HG02588 (cell line): ENCODE results near the gene CAMSAP2.
A peak's percentile ranks its signal among the peaks of the same experiment; 100 is the strongest.
"Not testable (repeated sequence)": the region's sequence is repeated elsewhere in the genome, so short reads cannot be mapped to it uniquely, and the experiment has no call there.

Experiments used
- ATAC-seq: cut with Tn5 transposase; IDR thresholded peaks from one replicate; pipeline ENCODE4 v1.9.1; 2021; ENCODE audit warnings: mild to moderate bottlenecking, moderate library complexity; ENCODE audit not compliant: unreplicated experiment

CAMSAP2 gene

DNA sequence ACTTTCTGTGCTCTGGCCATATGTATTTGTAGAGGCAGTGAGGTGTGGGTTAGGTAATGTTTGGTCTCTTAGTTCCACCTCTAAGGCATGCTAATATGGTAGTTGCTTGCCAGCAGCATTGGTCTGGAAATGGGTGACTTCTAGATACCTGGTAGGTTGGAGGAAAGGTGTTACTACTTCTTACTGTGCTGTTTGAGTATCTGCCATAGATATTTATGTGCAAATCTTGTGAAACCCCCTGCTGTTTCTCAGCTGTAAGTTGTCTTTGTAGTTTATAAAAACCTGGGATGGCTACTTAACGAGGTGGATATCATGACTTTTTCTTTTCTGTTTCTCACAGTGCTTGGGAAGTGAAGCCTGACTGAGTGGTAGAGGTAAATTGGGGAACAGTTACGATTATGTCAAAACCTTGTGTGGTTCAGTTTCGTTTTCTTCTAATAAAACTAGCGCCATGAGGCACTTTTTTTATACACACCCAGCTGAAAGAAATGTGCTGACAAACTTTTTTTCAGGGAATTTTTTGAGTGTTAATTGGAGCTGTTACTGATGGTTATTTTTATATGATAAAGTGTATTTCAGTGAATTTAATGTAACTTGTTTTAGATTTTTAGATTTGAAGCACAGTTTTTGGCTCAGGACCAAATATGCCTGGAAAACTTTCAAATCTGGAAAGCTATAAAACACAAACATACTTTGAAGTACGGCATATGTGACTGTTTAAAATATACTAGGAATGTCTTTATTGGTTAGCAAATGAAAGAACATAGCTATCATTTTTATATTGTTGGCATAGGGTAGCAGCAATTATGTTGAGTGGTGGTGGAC is 42.1 kb downstream of the CAMSAP2 start:
- ATAC-seq, result no peak

DNA sequence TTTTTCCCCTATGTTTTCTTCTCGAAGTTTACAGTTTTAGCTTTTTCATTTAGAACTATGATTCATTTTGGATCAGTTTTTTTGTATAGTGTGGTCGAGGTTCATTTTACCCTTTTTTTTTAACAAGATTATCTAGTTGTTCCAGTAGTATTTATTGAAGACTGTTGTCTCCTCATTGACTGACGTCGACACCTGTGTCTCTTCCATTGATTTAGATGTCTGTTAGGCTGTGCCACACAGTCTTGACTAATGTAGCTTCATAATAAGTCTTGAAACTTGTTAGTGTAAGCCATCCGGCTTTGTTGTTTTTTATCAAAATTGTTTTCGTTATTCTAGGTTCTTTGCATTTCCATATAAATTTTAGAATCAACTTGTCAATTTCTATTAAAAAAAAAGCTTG is 45.2 kb downstream of the CAMSAP2 start:
- no peak for ATAC-seq

DNA sequence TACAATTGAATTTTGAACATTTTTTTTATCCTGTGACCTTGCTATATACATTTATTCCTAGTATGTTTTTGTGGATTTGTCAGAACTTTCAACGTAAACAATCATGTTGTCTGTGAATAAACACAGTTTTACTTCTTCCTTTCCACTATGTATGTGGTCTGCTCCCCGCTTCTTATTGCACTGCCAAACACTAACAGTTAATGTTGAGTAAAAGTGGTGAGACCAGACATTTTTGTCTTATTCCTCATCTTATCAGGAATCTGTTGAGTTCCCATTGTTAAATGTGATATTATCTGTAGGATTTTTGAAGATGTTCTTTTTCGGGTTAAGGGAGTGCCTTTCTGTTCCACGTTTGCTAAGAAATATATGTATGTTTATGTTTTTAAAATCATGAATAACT is 45.9 kb downstream of the CAMSAP2 start:
- ATAC-seq, result no peak

DNA sequence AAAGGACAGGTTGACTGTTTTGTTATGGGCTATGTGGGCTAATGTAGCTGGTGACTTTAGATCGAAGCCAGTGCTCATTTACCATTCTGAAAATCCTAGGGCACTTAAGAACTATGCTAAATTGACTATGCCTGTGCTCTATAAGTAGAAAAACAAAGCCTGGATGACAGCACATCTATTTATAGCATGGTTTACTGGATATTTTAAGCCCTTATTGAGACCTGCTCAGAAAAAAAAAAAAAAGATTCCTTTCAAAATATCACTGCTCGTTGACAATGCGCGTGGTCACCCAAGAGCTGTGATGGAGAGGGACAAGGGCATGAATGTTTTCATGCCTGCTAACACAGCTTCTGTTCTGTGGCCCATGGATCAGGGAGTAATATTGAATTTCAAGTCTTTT is 48.1 kb downstream of the CAMSAP2 start:
- no peak for ATAC-seq

DNA sequence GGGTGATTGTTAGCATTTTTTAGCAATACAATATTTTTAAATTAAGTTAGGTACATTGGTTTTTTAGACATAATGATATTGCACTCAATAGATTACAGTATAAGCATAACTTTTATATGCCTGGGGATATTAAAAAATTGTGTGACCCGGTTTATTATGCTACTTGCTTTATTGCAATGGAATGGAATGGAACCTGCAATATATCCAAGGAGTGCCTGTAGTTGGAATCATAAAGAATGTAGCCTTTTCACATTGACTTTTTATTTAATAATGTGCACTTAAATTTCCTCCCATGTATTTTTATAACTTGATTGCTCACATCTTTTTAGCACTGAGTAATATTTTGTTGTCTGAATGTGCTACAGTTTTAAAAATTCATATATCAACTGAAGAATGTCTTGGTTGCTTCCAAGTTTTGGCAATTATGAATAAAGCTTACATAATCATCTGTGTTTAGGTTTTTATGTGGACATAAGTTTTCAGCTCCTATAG is 49.2 kb downstream of the CAMSAP2 start:
- ATAC-seq, result no peak

DNA sequence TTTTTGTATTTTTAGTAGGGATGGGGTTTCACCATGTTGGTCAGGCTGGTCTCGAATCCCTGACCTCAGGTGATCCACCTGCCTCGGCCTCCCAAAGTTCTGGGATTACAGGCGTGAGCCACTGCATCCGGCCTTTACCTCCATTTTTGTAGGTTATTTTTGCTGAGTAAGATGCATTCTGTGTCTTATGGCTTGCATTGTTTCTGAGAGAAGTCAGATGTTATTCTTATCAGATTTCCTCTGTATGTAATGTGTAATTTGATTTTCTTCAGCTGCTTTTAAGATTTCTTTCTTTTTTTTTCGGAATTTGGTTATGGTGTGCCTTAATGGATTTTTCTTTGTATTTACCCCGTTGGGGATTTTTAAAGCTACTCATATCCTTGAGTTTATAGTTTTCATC is 52.3 kb downstream of the CAMSAP2 start:
- not testable (repeated sequence) for ATAC-seq

DNA sequence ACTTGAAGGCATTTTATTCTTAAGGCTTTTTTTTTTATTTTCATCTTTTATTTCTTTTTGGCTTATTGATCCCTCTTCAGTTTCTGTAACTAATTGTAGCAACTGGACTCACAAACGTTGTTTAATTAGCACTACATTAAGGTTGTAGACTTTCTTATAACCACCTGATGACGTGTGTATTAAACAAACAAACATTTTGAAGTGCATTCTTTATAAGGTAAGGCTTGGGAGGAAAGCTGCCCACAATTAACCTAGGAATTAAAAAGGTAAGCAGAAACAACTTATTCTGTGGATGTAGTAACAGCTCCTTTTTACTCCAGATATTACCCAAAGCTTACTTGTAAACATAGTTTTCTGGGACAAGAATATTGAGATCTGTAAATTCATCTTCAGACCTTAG is 55.0 kb downstream of the CAMSAP2 start:
- ATAC-seq, result no peak

DNA sequence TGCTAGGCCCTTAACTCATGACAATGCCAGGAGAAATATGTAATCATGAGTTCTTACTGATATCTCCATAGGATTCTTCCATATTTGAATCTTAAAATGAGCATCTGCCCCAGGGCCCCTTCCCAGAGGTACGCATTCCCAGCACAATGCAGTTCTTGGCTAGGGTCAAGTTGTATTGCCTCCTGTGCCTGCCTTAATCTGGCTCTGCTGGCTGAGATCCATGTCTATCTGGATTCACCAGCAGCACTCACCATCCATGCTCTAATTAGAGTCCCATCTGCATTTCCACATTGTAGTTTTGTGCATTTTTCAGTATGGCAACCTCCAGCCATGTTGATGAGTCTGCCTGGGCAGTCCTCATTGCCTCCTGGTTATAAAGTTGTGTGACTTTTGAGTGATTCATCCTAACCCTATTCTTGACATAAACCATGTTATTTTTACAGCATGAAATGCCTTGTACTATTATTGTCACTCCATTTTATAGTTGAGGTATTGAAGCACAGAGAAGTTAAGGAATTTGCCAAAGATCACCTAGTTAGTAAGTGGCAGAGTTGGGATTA is 55.9 kb downstream of the CAMSAP2 start:
- ATAC-seq, result no peak

DNA sequence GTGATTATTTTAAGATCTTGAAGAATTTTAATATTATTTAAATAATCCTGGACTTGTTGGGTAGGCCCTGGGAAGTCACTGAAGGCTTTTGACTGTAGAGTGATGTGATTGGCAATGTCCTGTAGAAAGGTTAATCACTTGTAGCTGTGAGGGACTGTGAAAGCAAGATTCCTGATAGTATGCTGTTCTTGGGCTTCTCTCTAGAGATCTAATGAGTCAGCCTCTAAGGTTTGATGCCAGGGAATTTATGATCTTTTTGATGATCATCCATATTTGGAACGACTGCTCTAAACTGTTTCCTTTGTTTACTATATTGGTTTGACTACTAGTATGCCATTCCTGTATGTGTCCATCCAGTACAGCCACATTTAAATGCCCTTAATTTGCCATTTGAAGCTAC is 56.5 kb downstream of the CAMSAP2 start:
- no peak for ATAC-seq

DNA sequence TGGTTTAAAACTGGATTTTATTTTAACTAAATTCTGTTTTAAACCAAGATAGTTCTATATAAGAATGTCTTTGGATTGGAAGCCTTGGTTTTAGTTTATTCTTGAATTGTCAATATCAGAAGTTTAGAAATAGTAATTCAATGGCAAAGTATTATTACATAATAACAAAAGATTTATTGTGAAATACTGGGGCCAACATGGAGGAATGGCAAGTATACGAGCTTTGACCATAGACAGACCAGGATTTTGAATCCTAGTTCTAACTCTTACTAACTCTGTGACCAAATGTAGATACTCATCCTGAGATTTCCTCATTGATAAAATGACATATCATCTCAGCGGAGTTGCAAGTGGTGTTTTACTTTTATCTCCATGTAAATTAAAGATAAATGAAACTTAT is 63.3 kb downstream of the CAMSAP2 start:
- no peak for ATAC-seq

DNA sequence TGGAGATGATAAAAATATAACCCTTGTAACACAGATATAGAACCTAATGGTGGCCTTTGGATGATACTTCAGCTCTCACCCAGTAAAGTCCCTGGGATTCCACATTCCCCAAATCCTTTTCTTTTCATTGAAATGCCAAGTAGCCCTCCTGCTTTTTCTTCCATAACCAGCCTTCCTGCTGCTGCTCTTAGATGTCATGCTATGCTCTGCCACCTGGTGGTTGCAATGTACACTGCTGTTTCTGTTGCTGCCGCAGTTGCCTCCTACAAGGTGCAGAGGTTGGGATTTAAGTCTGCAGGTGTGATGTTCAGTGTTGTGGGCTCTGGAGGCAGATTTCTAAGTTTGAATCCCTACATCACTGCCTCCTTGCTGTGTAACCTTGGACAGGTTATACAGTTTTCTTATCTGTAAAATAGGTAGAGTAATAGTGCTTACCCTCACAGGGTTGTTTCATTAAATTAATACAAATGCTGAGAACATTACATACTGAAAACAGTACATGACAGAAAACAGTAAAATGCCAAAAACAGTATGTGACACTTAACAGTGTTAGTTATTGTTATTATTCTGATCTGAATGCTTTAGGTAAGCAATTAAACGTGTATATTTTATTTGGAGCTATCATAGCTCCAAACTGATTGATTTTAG is 64.3 kb downstream of the CAMSAP2 start:
- peak; percentile 75 for ATAC-seq

DNA sequence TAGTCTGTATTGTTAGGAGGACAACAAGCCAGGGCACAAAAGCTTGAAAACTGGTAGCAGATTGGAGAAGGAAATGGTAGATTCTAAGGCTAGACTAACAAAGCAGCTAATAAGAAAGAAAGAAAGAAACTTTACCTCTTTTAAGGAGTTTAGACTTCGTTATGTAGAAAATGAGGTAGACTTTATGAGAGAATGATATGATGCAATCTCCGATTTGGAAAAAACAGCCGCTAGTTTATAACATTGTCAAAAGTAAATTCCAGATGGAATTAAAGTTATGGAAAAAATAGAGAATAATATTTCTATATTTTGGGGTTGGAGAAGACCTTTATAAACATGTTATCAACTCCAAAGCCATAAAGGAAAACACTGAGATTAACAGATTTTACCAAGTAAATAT is 67.0 kb downstream of the CAMSAP2 start:
- ATAC-seq, result no peak

DNA sequence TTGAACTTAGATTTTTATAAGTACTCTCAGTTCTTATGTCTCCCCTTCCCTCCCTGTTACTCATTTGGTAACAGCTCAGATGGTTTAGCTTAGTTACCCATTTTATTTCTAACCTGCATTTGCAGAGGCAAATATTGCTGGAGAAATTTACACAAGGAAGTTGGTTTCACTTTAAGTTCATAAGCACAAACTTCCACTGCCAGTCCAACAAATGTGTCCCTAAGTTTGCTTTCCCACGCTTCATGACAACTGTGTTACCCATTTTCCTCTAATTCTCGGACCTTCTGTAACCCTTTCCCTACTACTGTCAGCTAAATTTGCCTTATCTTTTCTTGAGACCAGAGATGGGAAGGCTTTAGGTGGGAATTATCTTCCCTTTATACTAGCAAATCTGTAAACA is 70.2 kb downstream of the CAMSAP2 start:
- no peak for ATAC-seq

DNA sequence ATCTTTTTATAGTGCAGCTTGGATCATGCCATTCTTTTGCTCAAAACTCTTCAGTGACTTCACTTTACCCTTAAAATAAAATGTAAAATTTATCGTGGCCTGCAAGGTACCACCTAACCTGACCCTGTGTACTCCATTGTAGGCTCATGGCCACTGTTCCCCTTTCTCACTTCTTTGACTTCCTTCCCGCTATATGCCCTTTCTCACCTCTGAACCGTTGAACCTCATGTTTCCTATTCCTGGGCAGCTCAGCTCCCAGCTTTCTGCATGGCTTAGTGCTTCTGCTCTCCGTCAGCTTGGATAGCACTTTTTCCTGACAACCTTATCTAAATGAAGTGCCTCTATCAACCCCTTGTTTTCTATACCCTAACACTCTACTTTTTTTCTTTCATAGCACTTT is 73.0 kb downstream of the CAMSAP2 start:
- no peak for ATAC-seq

DNA sequence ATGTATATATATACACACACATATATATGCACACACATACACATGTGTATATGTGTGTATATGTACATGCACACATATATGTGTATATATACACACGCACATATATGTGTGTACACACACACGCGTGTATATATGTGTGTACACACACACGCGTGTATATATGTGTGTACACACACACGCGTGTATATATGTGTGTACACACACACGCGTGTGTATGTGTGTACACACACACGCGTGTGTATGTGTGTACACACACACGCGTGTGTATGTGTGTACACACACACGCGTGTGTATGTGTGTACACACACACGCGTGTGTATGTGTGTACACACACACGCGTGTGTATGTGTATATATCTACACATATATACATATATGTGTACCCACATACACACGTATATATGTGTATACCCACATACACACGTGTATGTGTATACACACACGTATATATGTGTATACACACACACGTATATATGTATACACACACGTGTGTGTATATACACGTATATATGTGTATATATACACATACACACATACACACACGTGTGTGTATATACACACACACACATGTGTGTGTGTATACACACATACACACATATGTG is 78.0 kb downstream of the CAMSAP2 start:
- not testable (repeated sequence) for ATAC-seq

DNA sequence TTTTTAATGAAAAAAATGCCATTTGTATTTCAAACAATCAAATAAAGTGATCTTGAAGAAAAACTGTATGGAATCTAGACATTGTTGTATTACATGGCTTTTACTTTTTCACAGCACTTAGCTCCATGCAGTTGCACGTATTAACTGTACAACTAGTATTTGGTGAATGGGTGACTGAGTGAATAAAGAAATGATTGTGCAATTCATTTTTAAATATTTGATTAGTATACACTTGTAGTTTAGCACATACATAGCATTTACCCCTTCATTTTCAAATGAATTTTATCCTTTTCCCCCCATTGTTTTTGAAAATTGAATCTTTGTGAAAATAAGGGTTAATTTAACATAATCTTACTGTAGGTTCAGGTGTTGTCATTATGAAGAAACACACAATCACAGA is 79.6 kb downstream of the CAMSAP2 start:
- no peak for ATAC-seq

DNA sequence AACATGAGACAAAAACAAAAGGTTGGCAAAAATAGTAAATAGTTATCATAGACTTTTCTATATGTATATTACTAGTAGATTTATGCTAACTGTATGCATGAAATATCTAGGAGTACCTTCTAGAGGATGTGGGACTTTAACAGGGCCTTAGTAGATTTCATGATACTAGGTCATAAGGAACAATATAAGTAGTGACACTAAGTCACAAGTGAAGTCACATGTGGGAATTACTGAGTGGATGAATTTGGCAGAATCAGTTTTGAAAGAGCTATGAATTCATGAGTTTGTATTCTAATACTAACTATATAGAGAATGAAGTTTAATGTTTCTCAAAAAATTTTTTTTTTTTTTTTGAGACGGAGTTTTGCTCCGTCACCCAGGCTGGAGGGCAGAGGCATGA is 81.0 kb downstream of the CAMSAP2 start:
- ATAC-seq, result no peak

DNA sequence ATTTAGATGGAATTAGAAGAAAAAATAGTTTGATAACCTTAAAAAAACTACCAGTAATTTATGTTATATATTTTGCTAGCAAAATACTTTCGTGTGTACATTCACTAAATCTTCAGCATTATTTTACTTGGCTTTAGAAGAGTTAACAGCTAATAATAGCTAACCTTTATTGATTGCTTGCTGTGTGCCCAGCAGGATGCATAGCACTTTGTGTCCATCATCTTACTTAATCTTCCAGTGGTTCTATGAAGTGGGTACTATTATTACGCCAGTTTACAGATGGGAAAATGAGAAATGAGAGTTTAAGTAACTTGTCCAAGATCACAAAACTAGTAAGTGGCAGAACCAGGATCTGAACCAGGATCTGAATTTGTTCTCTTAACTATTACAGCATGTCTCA is 92.4 kb downstream of the CAMSAP2 start:
- no peak for ATAC-seq

DNA sequence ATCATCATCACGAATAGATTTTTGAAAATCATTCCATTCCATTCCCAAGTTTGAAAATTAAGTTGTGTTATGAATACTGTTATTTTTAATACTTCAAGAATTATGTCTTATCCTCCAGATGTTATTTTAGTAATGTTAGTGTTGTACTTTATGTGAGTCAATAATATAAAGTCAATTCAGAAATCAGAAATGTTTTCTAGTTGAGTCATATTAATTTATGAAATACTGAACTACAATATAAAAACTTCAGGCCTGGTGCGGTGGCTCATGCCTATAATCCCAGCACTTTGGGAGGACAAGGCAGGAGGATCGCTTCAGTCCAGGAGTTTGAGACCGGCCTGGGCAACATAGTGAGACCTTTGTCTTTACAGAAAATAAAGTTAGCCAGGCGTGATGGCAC is 95.7 kb downstream of the CAMSAP2 start:
- ATAC-seq, result no peak

DNA sequence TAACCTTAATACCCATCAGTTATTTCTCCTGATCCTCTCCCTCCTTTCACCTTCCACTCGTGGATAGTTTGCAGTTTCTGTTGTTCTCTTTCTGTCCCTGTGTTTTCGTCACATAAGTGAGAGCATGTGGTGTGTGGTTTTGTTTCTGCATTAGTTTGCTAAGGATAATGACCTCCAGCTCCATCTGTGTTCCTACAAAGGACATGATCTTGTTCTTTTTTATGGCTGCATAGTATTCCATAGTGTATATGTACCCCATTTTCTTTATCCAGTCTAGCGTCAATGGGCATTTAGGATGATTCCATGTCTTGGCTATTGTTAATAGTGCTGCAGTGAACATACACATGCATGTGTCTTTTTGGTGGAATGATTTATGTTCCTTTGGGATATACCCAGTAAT is 97.5 kb downstream of the CAMSAP2 start:
- ATAC-seq, result no peak

DNA sequence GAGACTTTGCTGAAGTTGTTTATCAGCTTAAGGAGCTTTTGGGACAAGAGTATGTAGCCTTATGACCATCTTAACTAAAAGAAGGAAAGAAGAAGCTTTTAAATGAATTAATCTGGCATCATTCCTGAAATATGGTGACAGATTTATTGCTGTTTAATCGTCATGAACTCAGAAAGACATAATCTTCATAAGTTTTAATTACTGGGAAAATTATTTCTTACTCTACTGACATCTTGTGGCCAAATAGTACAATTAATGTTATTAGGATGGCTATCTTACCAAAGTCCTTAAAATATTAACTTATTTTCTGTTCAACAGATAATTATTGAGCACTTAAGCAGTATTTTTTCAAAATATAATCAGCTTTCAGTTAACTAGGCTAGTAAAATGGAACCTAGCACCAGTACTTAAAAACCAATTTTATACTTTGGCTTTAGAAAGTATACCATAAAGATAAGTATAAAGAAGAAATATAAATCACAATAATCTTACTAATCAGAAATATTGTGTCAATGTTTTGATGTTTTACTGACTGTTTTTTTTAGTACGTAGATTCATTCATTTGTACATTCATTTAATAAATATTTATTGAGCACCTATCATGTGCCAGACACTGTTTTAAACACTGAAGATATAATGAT is 99.4 kb downstream of the CAMSAP2 start:
- ATAC-seq, result no peak
